ENCODE data around the gene MPV17L2. TPM values are rescaled to one million over a fixed set of nuclear protein-coding genes. Genes with fewer than 3 reads are reported as not detected.

MPV17L2 gene
- polyA plus RNA-seq, 2 of the 4 experiments (the other 2 are of a cell fraction) = 8.3 to 13.9 TPM

DNA sequence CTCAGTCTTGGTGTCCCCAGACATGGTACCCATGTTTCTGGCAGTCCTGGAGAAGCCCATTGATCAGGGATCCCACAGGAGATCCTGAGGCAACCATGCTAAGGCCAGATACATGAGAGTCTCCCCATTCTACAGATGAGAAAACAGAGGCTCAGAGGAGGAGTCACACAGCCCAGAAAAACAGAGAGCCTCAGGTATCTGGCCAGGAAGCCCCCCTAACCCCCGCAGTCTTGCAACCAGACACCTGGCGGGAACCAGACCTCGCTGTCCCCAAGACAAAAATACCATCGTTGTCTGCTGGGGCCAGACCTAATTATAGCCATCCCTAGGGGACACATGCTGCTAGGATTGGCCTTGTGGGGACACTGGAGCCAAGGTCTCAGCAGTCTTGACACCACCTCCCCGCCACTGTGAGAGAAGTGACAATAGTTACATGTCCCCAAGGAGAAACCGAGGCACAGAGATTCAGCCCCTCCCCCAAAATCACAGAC, 34.8 kb downstream of the MPV17L2 start:
- ATAC-seq = no peak
- Histone ChIP-seq H3K4me3 (no peak overlapping the region), H3K4me1 (peaks cover 24% of the 10 kb centered on the region), H3K4me2 (no peak overlapping the region), H3K27ac (no peak overlapping the region), H3K9me3 (no peaks in the 10 kb centered on the region)
- ChIA-PET CTCF (interaction anchor here (1.7 kb wide), 1 partner anchor 33 kb away, joined by 4 read pairs; no protein-coding TSS in a partner anchor), POLR2A (no interaction called here)
- DNase-seq (ENCODE audit: low read depth in 1 of 2, low spot score in 1 of 2) = no peak
- WGBS (ENCODE audit: missing lambda C conversion rate) = 39% methylated on average over 6 of the region's 6 CpGs
- no peak for FAIRE-seq
- no peak for TF ChIP-seq RNF2 (IDR thresholded peaks at IDR 0.05; ENCODE audit: borderline replicate concordance, low read depth)
- TF ChIP-seq, protein P1, sequence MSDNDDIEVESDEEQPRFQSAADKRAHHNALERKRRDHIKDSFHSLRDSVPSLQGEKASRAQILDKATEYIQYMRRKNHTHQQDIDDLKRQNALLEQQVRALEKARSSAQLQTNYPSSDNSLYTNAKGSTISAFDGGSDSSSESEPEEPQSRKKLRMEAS (IDR thresholded peaks at IDR 0.05) = no peak
- TF ChIP-seq, protein P2, sequence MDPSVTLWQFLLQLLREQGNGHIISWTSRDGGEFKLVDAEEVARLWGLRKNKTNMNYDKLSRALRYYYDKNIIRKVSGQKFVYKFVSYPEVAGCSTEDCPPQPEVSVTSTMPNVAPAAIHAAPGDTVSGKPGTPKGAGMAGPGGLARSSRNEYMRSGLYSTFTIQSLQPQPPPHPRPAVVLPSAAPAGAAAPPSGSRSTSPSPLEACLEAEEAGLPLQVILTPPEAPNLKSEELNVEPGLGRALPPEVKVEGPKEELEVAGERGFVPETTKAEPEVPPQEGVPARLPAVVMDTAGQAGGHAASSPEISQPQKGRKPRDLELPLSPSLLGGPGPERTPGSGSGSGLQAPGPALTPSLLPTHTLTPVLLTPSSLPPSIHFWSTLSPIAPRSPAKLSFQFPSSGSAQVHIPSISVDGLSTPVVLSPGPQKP (IDR thresholded peaks at IDR 0.05; ENCODE audit: low read depth, low read length) = no peak
- TF ChIP-seq FOXS1 (CRISPR knock-in tag; IDR thresholded peaks at IDR 0.05) = no peak

DNA sequence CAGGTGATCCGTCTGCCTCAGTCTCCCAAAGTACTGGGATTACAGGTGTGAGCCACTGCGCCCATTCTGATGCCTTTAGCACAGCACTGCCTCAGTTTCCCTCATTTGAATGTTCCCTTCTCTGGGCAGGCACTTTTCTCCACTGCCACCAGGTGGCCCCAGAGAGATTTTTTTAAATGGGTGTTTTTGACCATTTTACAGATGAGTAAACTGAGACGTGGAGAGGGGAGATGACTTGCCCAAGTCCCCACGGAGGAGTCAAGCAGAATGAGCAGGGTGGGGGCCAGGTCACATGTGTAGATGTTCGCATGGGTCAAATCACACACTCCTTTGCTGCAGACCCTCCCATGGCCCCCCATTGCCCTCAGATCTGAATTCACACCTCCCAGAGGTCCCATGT, 36.5 kb downstream of the MPV17L2 start:
- no peaks in the 10 kb centered on the region for H3K9me3 ChIP-seq
- H3K27ac ChIP-seq = no peak overlapping the region
- FAIRE-seq = no peak
- no peak for DNase-seq (ENCODE audit: low read depth in 1 of 2, low spot score in 1 of 2)
- ChIA-PET POLR2A (no interaction called here), CTCF (interaction anchor here (1.0 to 1.7 kb wide), 3 partner anchors 11 to 35 kb away, joined by 3 to 4 read pairs (median 4); no protein-coding TSS in a partner anchor)
- H3K4me3 ChIP-seq = no peak overlapping the region
- H3K4me1 ChIP-seq = peaks cover 26% of the 10 kb centered on the region
- peak in 1 of 2 experiments; percentile 13; a peak in 1 of 5 replicates for TF ChIP-seq RAD21 (conservative IDR thresholded peaks at IDR 0.05 in 1 of 2, IDR thresholded peaks at IDR 0.05 in 1 of 2)
- TF ChIP-seq RFX5 (IDR thresholded peaks at IDR 0.05) = no peak
- TF ChIP-seq, protein P3, sequence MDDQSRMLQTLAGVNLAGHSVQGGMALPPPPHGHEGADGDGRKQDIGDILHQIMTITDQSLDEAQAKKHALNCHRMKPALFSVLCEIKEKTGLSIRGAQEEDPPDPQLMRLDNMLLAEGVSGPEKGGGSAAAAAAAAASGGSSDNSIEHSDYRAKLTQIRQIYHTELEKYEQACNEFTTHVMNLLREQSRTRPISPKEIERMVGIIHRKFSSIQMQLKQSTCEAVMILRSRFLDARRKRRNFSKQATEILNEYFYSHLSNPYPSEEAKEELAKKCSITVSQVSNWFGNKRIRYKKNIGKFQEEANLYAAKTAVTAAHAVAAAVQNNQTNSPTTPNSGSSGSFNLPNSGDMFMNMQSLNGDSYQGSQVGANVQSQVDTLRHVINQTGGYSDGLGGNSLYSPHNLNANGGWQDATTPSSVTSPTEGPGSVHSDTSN (IDR thresholded peaks at IDR 0.05) = no peak
- TF ChIP-seq ZC3H11A (IDR thresholded peaks at IDR 0.05) = no peak
- TF ChIP-seq, protein P4, sequence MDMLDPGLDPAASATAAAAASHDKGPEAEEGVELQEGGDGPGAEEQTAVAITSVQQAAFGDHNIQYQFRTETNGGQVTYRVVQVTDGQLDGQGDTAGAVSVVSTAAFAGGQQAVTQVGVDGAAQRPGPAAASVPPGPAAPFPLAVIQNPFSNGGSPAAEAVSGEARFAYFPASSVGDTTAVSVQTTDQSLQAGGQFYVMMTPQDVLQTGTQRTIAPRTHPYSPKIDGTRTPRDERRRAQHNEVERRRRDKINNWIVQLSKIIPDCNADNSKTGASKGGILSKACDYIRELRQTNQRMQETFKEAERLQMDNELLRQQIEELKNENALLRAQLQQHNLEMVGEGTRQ (IDR thresholded peaks at IDR 0.05) = no peak
- no peak for TF ChIP-seq SREBF2 (IDR thresholded peaks at IDR 0.05)
- no peak for TF ChIP-seq ZNF302 (CRISPR knock-in tag; IDR thresholded peaks at IDR 0.05)
- TF ChIP-seq, protein P5, sequence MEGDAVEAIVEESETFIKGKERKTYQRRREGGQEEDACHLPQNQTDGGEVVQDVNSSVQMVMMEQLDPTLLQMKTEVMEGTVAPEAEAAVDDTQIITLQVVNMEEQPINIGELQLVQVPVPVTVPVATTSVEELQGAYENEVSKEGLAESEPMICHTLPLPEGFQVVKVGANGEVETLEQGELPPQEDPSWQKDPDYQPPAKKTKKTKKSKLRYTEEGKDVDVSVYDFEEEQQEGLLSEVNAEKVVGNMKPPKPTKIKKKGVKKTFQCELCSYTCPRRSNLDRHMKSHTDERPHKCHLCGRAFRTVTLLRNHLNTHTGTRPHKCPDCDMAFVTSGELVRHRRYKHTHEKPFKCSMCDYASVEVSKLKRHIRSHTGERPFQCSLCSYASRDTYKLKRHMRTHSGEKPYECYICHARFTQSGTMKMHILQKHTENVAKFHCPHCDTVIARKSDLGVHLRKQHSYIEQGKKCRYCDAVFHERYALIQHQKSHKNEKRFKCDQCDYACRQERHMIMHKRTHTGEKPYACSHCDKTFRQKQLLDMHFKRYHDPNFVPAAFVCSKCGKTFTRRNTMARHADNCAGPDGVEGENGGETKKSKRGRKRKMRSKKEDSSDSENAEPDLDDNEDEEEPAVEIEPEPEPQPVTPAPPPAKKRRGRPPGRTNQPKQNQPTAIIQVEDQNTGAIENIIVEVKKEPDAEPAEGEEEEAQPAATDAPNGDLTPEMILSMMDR (IDR thresholded peaks at IDR 0.05) = peak; percentile 40
- TF ChIP-seq TP53 (CRISPR knock-in tag; IDR thresholded peaks at IDR 0.05) = no peak
- TF ChIP-seq KDM1A (IDR thresholded peaks at IDR 0.05; ENCODE audit: low read depth) = peak; percentile 69; the same call in 1 of the 2 replicates
- no peak overlapping the region for H3K4me2 ChIP-seq
- no peak for ATAC-seq
- 12% methylated on average over 5 of the region's 5 CpGs for WGBS (ENCODE audit: missing lambda C conversion rate)

DNA sequence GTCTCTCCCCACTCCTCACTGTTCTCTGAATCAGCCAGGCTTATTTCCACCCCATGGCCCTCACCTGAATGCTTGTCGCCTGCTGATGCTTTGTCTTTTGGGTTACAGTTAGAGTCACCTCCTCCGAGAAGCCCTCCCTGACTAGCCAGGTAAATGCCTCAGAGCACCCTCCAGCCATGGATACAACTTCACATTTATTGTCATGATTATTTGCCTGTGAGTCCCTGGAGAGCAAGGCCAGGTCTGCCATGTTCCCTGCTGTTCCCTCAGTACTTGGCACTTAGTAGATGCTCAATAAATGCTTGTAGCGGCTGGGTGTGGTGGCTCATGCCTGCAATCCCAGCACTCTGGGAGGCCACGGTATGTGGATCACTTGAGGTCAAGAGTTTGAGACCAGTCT, 36.9 kb downstream of the MPV17L2 start:
- Histone ChIP-seq H3K4me3 (no peak overlapping the region), H3K4me2 (no peak overlapping the region), H3K4me1 (peaks cover 24% of the 10 kb centered on the region), H3K27ac (no peak overlapping the region), H3K9me3 (no peaks in the 10 kb centered on the region)
- DNase-seq (ENCODE audit: low read depth in 1 of 2, low spot score in 1 of 2) (no peak), FAIRE-seq (no peak), ATAC-seq (no peak)
- TF ChIP-seq, protein P2 (IDR thresholded peaks at IDR 0.05; ENCODE audit: low read depth, low read length) = no peak
- TF ChIP-seq, protein P6, sequence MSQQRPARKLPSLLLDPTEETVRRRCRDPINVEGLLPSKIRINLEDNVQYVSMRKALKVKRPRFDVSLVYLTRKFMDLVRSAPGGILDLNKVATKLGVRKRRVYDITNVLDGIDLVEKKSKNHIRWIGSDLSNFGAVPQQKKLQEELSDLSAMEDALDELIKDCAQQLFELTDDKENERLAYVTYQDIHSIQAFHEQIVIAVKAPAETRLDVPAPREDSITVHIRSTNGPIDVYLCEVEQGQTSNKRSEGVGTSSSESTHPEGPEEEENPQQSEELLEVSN (IDR thresholded peaks at IDR 0.05; ENCODE audit: borderline replicate concordance, low read depth) = no peak
- TF ChIP-seq ZFP36 (IDR thresholded peaks at IDR 0.05; ENCODE audit: borderline replicate concordance, partially characterized antibody) = peak; percentile 78
- 57% methylated on average over 2 of the region's 4 CpGs for WGBS (ENCODE audit: missing lambda C conversion rate)
- ChIA-PET CTCF (interaction anchor here (1.1 to 4.7 kb wide), 4 partner anchors 9 to 284 kb away, joined by 3 to 34 read pairs (median 4); no protein-coding TSS in a partner anchor), POLR2A (no interaction called here)

Measured in A549 (cell line).